ENCODE measurements around the gene BHLHA15.

Gene BHLHA15

GRCh38 chr7:98209166-98209920 is 1.9 kb upstream of the BHLHA15 start:
- Histone ChIP-seq H3K36me3 (peaks cover 19% of the 10 kb centered on the region), H3K9me3 (ENCODE audit: severe bottlenecking) (no peaks in the 10 kb centered on the region), H3K27ac (no peak overlapping the region), H3K27me3 (ENCODE audit: insufficient read depth, low read depth, severe bottlenecking) (no peaks in the 10 kb centered on the region), H3K4me3 (ENCODE audit: low read depth, low read length) (no peak overlapping the region)
- no peak for DNase-seq
- TF ChIP-seq CTCF (IDR thresholded peaks at IDR 0.05; ENCODE audit: low read depth, low read length): no peak

GRCh38 chr7:98210513-98211220 is 572 bp upstream of the BHLHA15 start:
- Histone ChIP-seq H3K27ac (no peak overlapping the region), H3K9me3 (ENCODE audit: severe bottlenecking) (no peaks in the 10 kb centered on the region), H3K27me3 (ENCODE audit: insufficient read depth, low read depth, severe bottlenecking) (no peaks in the 10 kb centered on the region), H3K4me3 (ENCODE audit: low read depth, low read length) (peak overlapping the region; percentile 46), H3K36me3 (peaks cover 16% of the 10 kb centered on the region)
- TF ChIP-seq CTCF (IDR thresholded peaks at IDR 0.05; ENCODE audit: low read depth, low read length): no peak
- peak; percentile 66 for DNase-seq

- Histone ChIP-seq H3K36me3 (peaks cover 10% of the 10 kb centered on the region), H3K4me3 (ENCODE audit: low read depth, low read length) (peak overlapping the region; percentile 42), H3K27me3 (ENCODE audit: insufficient read depth, low read depth, severe bottlenecking) (no peaks in the 10 kb centered on the region), H3K27ac (no peak overlapping the region), H3K9me3 (ENCODE audit: severe bottlenecking) (no peaks in the 10 kb centered on the region)
- no peak for DNase-seq
- TF ChIP-seq CTCF (IDR thresholded peaks at IDR 0.05; ENCODE audit: low read depth, low read length): no peak
Observed at GRCh38 chr7:98211676-98212531, 665 bp downstream of the BHLHA15 start.

DNA sequence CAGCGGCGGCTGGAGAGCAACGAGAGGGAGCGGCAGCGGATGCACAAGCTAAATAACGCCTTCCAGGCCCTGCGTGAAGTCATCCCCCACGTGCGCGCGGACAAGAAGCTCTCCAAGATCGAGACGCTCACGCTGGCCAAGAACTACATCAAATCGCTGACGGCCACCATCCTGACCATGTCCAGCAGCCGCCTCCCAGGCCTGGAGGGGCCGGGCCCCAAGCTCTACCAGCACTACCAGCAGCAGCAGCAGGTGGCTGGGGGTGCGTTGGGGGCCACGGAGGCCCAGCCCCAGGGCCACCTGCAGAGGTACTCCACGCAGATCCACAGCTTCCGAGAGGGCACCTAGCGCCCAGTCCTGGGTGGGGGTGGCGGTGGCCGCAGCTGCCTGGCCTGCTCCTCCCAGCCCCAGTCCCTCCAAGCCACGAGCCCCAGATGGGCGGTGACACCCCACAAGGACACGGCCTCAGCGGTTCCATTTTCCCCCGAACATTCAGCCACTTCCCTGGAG is 1.3 kb downstream of the BHLHA15 start:
- H3K27me3 ChIP-seq (ENCODE audit: insufficient read depth, low read depth, severe bottlenecking): no peaks in the 10 kb centered on the region
- no peak overlapping the region for H3K4me3 ChIP-seq (ENCODE audit: low read depth, low read length)
- no peak for TF ChIP-seq CTCF (IDR thresholded peaks at IDR 0.05; ENCODE audit: low read depth, low read length)
- no peak overlapping the region for H3K27ac ChIP-seq
- no peak for DNase-seq
- no peaks in the 10 kb centered on the region for H3K9me3 ChIP-seq (ENCODE audit: severe bottlenecking)
- H3K36me3 ChIP-seq: peaks cover 11% of the 10 kb centered on the region

DNA sequence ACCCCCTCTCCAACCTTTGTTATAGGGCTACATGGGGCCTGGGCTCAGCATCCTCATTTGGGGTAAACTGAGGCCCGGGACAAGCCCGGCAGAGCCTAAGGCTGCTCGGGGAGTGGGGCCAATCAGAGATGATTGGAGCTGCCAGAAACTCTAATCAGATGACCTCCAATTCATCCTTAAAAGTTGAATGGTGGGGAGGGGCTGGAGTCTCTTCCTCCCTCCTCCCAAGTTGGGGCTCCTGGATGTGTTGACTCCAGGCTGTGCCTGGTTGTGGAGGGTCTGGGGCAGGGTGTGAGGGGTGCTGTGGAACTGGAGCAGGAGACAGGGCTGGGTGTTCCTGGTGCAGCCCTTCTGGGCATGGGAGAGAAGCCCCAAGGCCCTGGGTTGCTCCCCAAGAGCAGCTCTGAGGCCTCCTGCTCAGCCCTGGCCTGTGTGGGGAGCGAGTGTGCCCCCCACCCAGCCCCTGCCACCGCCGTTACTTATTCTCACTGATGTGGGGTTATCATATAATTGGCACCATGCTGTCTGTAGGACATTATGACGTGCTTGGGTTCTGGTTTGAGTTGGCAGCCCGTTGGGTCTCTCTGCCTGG is 2.2 kb downstream of the BHLHA15 start:
- H3K4me3 ChIP-seq (ENCODE audit: low read depth, low read length): no peak overlapping the region
- H3K27ac ChIP-seq: no peak overlapping the region
- H3K27me3 ChIP-seq (ENCODE audit: insufficient read depth, low read depth, severe bottlenecking): no peaks in the 10 kb centered on the region
- DNase-seq: no peak
- no peak for TF ChIP-seq CTCF (IDR thresholded peaks at IDR 0.05; ENCODE audit: low read depth, low read length)
- H3K36me3 ChIP-seq: peaks cover 13% of the 10 kb centered on the region
- H3K9me3 ChIP-seq (ENCODE audit: severe bottlenecking): no peaks in the 10 kb centered on the region
